Right atrium auricular region (tissue), 2 donors: ENCODE data around the gene DHPS. TPM values are rescaled to one million over a fixed set of nuclear protein-coding genes. Genes with fewer than 3 reads are reported as not detected.

Experiments
- DNase-seq: peaks from one replicate; pipeline ENCODE4 v3.0.0-alpha.2; 2019; ENCODE audit warnings: low spot score
- H3K27ac ChIP-seq, 2 donors: fragments of 200-600 bp; sonication (generic); 1 replicate in 1 of 2; 2 replicates in 1 of 2; pipeline ENCODE4 v1.5.1; 2016 to 2019
- H3K27me3 ChIP-seq, 2 donors: fragments of 200-600 bp; sonication (generic); one replicate each; pipeline versions ENCODE4 v1.5.1 to v1.6.0; 2017 to 2019
- H3K36me3 ChIP-seq: fragments of 200-600 bp; sonication (generic); one replicate; pipeline ENCODE4 v1.5.1; 2016
- H3K4me1 ChIP-seq, 2 donors: fragments of 200-600 bp; sonication (generic); one replicate each; pipeline versions ENCODE4 v1.5.1 to v1.6.0; 2017 to 2019
- H3K4me3 ChIP-seq, 2 donors: fragments of 200-600 bp; sonication (generic); 1 replicate in 1 of 2; 2 replicates in 1 of 2; pipeline ENCODE4 v1.5.1; 2017 to 2019; ENCODE audit warnings: mild to moderate bottlenecking in 1 of 2, moderate library complexity in 1 of 2
- H3K9me3 ChIP-seq, 2 donors: fragments of 200-600 bp; sonication (generic); one replicate each; pipeline ENCODE4 v1.5.1; 2019
- total RNA-seq, 2 donors: library from RNA; depleted of rRNA; stranded (reverse); fragments of >200 nt; gene quantifications; one replicate each; pipeline ENCODE4 v1.1.0, GENCODE V29; 2016
- TF ChIP-seq, protein P1 (sequence below), 2 donors: fragments of 200-600 bp; sonication (generic); IDR thresholded peaks; one replicate each; pipeline ENCODE4 v1.5.1; 2019; ENCODE audit warnings: antibody characterized with exemption in 2 of 2

The DHPS gene
- total RNA-seq, 2 donors from 2014 or later, result 59.8 to 60.1 TPM

DNA sequence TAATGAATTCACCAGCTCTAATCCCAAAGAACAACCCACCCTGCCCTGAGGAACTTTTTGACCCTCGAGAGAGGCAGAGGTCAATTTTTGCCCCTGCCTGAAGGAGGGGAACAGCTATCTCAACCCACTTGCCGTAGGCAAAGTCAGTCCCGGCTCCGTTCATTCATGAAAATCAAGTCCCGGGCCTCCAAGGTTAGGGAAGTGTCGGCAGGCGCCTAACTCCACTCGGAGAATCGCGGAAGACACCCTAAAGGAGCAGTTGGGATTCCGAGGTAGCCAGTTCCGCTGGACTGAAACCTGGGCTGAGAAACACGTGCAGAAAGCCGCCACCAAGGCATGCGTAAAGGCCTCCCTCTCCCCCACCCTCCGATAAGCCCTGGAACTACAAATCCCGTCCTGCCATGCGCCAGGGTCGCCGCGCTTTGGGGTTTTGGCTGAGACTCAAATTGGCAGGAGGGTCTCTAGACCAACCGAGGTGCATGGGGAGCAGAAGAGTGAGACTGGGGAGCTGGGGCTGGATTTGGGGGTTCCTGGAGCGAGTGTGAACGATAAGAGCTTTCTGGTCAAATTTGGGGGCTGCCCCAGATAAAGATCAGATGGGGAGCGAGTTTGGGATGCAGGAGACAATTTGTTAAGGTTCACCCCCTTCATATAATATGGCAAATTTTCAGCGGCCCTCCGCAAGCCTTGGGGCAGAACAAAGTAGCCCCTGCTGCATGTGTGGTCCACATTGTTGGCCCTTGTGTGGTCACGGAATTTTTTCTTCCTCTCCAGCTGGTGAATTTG lies 42.2 kb upstream of the DHPS start, which contains the start of gene TNPO2:
TSS of gene TNPO2 (minus strand) at position 292 of the 786 bp plus-strand sequence. CDS start 2,955 bp downstream, outside the sequence.
- peaks cover 0 to 40% of the 10 kb centered on the region in 2 donors for H3K4me1 ChIP-seq

DNA sequence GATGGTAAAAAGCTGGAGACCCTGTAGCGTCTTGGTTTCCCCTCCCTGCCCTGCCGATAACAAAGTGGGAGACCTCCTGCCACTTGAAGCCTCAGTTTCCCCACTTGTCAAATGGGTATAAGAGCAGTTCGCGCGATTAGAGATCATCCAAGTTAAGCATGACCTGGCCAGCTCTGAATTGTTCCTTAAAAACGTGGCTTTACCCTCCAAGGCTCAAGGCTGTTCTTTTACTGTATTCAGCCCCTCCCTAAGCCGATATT lies 41.6 kb upstream of the DHPS start:
- H3K36me3 ChIP-seq, result peaks cover 16% of the 10 kb centered on the region
- TF ChIP-seq, protein P1, sequence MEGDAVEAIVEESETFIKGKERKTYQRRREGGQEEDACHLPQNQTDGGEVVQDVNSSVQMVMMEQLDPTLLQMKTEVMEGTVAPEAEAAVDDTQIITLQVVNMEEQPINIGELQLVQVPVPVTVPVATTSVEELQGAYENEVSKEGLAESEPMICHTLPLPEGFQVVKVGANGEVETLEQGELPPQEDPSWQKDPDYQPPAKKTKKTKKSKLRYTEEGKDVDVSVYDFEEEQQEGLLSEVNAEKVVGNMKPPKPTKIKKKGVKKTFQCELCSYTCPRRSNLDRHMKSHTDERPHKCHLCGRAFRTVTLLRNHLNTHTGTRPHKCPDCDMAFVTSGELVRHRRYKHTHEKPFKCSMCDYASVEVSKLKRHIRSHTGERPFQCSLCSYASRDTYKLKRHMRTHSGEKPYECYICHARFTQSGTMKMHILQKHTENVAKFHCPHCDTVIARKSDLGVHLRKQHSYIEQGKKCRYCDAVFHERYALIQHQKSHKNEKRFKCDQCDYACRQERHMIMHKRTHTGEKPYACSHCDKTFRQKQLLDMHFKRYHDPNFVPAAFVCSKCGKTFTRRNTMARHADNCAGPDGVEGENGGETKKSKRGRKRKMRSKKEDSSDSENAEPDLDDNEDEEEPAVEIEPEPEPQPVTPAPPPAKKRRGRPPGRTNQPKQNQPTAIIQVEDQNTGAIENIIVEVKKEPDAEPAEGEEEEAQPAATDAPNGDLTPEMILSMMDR (IDR thresholded peaks at IDR 0.05), result no peak
- peak overlapping the region; percentile 97 for H3K27ac ChIP-seq
- peaks cover 0 to 40% of the 10 kb centered on the region in 2 donors for H3K4me1 ChIP-seq
- no peak for DNase-seq
- no peaks in the 10 kb centered on the region for H3K27me3 ChIP-seq
- no peaks in the 10 kb centered on the region for H3K9me3 ChIP-seq
- peak overlapping the region; percentile 64 to 83 for H3K4me3 ChIP-seq

More for the DNA sequence above, 42.2 kb upstream of the DHPS start, which contains the start of gene TNPO2:
- TF ChIP-seq, protein P1 (IDR thresholded peaks at IDR 0.05), result no peak
- Histone ChIP-seq H3K9me3 (no peaks in the 10 kb centered on the region), H3K36me3 (peaks cover 15% of the 10 kb centered on the region), H3K27ac (peak within 1 kb of the TSS; percentile 97), H3K27me3 (no peaks in the 10 kb centered on the region), H3K4me3 (peak within 1 kb of the TSS; percentile 64 to 83)
- DNase-seq, result no peak

DNA sequence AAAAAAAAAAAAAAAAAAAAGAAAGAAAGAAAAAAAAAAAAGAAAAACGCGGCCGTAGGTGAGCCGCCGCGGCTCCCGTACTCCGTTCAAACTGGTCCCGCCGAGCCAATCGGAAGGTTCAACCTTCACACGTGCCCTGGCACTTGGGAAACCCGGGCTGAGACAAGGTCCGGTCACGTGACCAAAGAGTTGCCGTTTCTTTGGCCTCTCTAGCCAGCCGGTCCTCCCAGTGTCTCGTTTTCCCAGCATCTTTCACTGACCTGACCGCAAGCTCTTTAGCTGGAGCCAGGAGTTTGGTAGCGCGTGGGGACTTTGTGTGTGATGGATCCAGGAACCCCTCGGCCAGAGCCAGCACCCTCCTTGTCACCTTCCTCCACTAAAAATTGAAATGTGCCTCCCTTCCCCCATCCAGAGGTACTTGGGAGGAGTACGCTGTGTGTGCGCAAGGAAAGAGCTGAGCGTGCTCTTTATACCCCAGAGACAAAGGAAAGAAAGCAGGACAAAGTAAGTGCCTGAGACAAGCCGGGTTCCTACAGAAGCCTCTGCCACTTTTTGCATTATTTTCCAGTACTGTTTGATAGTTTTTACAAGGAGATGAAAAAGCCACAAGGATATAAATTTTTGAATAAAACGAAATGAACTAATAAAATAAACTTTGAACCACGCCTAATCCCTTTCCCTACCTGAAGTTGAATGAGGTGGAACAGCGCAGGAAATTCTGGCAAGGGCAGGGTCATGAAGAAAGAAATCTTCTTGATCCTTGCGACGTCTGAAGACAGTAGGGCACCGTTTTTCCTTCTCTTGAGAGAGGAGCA lies 41.1 kb upstream of the DHPS start:
- Histone ChIP-seq H3K4me3 (peak overlapping the region; percentile 64 to 83), H3K27ac (peak overlapping the region; percentile 97), H3K36me3 (peaks cover 13% of the 10 kb centered on the region), H3K9me3 (no peaks in the 10 kb centered on the region), H3K4me1 (peaks cover 0 to 40% of the 10 kb centered on the region in 2 donors), H3K27me3 (no peaks in the 10 kb centered on the region)
- TF ChIP-seq, protein P1 (IDR thresholded peaks at IDR 0.05), result no peak
- DNase-seq, result peak; percentile 99

DNA sequence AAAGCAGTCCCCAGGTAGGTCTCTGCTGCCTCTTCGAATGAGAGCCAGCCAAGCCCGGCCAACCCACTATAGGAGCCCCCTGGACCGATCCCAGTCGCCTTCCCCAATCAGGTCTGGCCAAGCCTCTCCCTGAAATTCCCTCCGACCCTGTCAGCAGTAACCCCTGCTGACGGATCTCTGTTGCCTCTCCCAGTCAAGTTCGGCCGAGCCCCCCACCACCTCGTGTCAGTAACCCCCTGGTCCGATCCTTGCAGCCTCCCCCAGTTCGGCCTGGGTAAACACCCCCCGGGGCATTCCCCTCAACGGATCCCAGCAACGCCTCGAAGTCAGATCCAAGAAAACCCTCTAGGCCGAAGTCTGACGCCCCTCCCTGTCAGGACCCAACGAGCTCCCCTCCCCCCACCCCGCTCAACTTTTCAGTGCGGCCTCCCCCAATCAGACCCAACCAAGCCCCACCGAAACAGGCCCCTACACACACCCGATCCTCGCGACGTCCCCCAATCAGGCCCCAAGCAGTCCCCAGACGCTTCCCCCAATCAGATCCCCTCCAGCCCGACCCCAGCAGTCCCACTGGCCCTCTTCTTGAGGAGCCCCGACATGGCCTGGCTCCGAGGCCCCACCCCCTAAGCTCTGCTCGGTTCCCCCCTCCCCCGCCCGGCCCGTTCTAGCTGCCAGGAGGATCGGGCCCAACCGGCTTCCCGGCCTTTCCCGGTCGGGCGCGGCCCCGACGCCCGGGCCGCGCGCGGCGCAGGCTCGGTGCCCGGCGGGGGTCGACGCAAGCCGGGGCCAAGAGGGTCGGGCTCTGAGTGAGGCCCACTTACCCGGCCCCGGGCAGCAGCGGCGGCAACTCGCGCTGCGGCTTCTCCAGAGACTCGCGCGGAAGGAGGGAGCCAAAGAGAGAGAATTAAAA lies 40.2 kb upstream of the DHPS start:
- Histone ChIP-seq H3K27me3 (no peaks in the 10 kb centered on the region), H3K36me3 (peaks cover 18% of the 10 kb centered on the region), H3K4me3 (peak overlapping the region; percentile 64 to 83), H3K4me1 (peaks cover 0 to 40% of the 10 kb centered on the region in 2 donors), H3K9me3 (no peaks in the 10 kb centered on the region), H3K27ac (peak overlapping the region; percentile 97)
- no peak for DNase-seq
- TF ChIP-seq, protein P1 (IDR thresholded peaks at IDR 0.05), result no peak

DNA sequence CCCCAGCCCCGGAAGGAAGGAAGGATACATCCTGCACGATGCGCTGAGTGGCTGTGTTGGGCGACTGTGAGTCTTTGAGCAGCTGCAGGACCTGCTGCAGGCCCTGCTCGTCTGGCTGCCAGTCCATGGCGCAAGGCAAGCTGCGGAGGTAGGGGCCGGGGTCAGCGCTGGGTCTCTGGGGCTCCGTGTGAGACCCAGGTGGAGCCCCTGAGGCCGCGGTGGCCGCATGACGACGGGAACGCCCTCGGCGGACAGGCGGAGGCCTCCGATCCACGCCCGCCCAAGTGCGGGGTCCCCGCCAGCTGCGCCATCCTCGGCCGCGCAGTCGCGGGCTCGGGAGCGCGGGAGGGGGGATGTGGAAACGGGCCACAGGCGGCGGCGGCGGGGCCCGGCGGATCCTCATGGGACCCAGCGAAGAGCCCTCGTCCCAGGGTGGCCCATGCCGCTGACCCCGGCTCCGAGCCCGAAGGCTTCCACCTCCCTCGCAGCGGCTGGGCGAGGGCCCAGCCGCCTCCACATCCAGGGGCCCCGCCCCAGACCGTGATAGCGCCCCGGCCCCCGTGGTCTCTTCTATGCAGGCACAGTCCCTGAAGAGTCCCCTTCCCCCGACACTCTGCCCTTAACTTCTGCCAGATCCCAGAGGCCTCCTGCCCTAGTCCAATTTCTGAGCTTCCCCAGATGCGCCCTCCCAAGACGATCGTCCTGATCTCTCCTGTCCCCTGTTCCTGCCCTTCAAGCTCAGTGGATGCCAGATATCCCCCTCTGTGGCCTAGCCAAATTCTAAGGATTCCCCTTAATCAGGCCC lies 39.4 kb upstream of the DHPS start:
- Histone ChIP-seq H3K4me1 (peaks cover 0 to 40% of the 10 kb centered on the region in 2 donors), H3K36me3 (peaks cover 24% of the 10 kb centered on the region), H3K27me3 (no peaks in the 10 kb centered on the region), H3K9me3 (no peaks in the 10 kb centered on the region), H3K4me3 (peak overlapping the region; percentile 64 to 83), H3K27ac (peak overlapping the region; percentile 97)
- TF ChIP-seq, protein P1 (IDR thresholded peaks at IDR 0.05), result no peak
- no peak for DNase-seq
